ES-I3 (cell line): ENCODE data around the gene KIAA0825.

Source experiments
- H3K36me3 ChIP-seq: 2 replicates; pipeline ENCODE4 v1.6.1; 2013; ENCODE audit warnings: mild to moderate bottlenecking, low read length, control low read depth, moderate library complexity; ENCODE audit not compliant: insufficient read depth
- H3K4me1 ChIP-seq: 2 replicates; pipeline ENCODE4 v1.6.1; 2013; ENCODE audit warnings: mild to moderate bottlenecking, control low read depth, low read length; ENCODE audit not compliant: insufficient read depth
- H3K9ac ChIP-seq: 2 replicates; pipeline ENCODE4 v1.6.1; 2013; ENCODE audit warnings: low read depth, mild to moderate bottlenecking, low read length, moderate library complexity
- H3K9me3 ChIP-seq: 2 replicates; pipeline ENCODE4 v1.6.1; 2013; ENCODE audit warnings: mild to moderate bottlenecking, low read length, moderate library complexity; ENCODE audit not compliant: control insufficient read depth, insufficient read depth

Gene KIAA0825

GRCh38 chr5:94467346-94467953, 151.0 kb downstream of the KIAA0825 start:
- Histone ChIP-seq H3K4me1 (no peaks in the 10 kb centered on the region), H3K9me3 (no peaks in the 10 kb centered on the region), H3K9ac (no peak overlapping the region), H3K36me3 (no peaks in the 10 kb centered on the region)

- no peaks in the 10 kb centered on the region for H3K4me1 ChIP-seq
- H3K9me3 ChIP-seq = no peaks in the 10 kb centered on the region
- H3K36me3 ChIP-seq = no peaks in the 10 kb centered on the region
- H3K9ac ChIP-seq = no peak overlapping the region
These were observed 154.7 kb downstream of the KIAA0825 start for GRCh38 chr5:94463739-94464138.

DNA sequence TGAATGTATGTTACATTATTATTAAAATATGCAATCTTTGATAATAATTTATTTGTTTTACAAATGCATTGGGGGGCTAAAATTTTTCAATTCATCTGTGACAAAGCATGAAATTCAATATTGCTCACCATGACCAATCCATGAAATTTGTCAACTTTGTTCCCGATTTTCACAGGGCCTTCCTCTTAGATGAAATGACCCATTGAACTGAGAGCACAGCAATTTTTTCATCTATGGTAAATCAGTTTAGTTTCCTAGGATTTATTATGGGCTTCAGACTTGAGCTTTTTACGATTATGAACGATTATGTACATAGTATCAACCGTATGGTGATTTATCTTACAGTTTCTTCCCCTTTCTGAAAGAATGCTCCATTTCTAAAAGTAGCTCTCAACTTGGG, 157.3 kb downstream of the KIAA0825 start:
- no peaks in the 10 kb centered on the region for H3K4me1 ChIP-seq
- no peak overlapping the region for H3K9ac ChIP-seq
- H3K9me3 ChIP-seq = no peaks in the 10 kb centered on the region
- no peaks in the 10 kb centered on the region for H3K36me3 ChIP-seq

GRCh38 chr5:94459915-94460314, 158.5 kb downstream of the KIAA0825 start:
- Histone ChIP-seq H3K9ac (no peak overlapping the region), H3K9me3 (no peaks in the 10 kb centered on the region), H3K36me3 (no peaks in the 10 kb centered on the region), H3K4me1 (no peaks in the 10 kb centered on the region)

- no peaks in the 10 kb centered on the region for H3K9me3 ChIP-seq
- H3K4me1 ChIP-seq = no peaks in the 10 kb centered on the region
- H3K9ac ChIP-seq = no peak overlapping the region
- H3K36me3 ChIP-seq = no peaks in the 10 kb centered on the region
These were observed 160.6 kb downstream of the KIAA0825 start for GRCh38 chr5:94457788-94458187.

DNA sequence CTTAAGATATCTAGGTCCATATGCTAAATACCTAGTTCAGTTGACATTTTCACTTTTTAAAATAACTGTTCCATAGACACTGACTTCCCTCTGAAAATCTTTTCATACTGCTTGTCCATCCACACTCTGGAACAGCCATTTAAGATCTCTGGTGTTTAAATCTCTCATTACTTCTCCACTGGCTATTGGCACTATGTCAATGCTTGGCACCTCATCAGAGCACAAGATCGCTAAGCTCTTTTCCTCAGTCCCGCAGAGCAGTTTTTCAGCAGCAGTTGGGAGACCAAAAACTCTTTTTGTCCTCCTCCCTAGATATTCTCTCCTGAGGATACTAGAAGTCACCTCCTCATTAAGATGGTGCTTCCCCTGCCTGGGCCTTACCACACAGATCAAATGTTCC, 172.7 kb downstream of the KIAA0825 start:
- Histone ChIP-seq H3K36me3 (no peaks in the 10 kb centered on the region), H3K9ac (no peak overlapping the region), H3K9me3 (no peaks in the 10 kb centered on the region), H3K4me1 (peaks cover 8% of the 10 kb centered on the region; the same call in 1 of the 2 replicates)

GRCh38 chr5:94442991-94443390, 175.4 kb downstream of the KIAA0825 start:
- Histone ChIP-seq H3K4me1 (no peaks in the 10 kb centered on the region), H3K9me3 (no peaks in the 10 kb centered on the region), H3K36me3 (no peaks in the 10 kb centered on the region), H3K9ac (no peak overlapping the region)

DNA sequence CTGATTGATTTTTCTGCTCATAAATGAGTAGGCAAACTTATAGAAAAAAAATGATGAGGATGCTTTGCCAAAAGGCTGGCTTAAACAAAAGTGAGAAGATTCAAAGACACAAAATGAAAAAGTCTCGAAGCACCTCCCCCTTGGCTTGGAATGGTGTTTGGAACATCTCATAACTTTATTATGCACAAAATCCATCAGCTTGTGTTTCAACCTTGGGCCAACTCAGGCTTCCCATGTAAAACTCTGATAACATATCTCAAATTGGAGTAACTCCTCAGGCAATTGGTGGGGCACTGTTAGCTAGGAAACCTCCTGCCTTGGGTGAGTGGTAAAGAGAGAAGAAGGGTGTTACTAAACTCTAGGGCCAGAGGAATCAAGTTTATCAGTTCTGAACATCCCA, 176.3 kb downstream of the KIAA0825 start:
- H3K9ac ChIP-seq = no peak overlapping the region
- no peaks in the 10 kb centered on the region for H3K36me3 ChIP-seq
- no peaks in the 10 kb centered on the region for H3K9me3 ChIP-seq
- no peaks in the 10 kb centered on the region for H3K4me1 ChIP-seq

GRCh38 chr5:94440015-94440414, 178.4 kb downstream of the KIAA0825 start:
- no peaks in the 10 kb centered on the region for H3K9me3 ChIP-seq

DNA sequence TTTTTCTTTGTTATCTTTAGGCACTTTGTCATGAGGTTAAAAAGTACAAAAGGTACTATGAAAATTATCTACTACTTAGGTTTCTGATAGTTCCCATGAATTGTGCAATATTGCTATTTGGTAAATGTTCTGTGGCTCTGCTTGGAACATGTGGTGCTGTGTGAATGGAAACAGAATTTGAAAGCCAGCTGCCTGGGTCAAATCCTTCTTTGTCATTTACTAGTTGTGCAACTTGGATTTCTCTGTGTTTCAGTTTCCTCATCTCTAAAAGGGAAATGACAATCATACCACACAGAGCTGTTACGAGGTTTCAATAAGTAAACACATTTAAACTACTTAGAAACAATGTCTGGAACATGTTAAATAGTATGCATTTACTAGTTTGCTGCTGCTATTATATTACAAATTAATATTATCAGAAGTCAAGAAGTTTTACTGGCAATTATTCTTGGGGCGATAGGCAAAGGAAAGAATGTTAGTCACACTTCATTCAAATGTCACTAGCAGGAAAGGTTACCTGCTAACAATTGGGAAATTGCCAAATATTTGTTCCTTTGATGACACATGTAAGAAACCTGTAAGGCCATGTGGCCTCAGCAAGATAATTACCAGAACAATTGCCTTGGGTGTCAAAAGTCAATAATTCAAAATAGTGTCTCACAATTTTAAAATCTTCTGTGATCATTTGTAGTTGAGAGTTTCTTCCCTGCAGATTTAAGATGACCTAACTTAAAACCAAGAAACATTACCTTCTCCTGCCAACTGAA, 184.8 kb downstream of the KIAA0825 start:
- Histone ChIP-seq H3K9ac (no peak overlapping the region), H3K9me3 (no peaks in the 10 kb centered on the region), H3K36me3 (no peaks in the 10 kb centered on the region), H3K4me1 (peaks cover 7% of the 10 kb centered on the region; the same call in 1 of the 2 replicates)

More at GRCh38 chr5:94440015-94440414, 178.4 kb downstream of the KIAA0825 start:
- H3K9ac ChIP-seq = no peak overlapping the region
- H3K36me3 ChIP-seq = no peaks in the 10 kb centered on the region
- no peaks in the 10 kb centered on the region for H3K4me1 ChIP-seq

- no peaks in the 10 kb centered on the region for H3K36me3 ChIP-seq
- H3K9ac ChIP-seq = no peak overlapping the region
- no peaks in the 10 kb centered on the region for H3K9me3 ChIP-seq
- peaks cover 7% of the 10 kb centered on the region; the same call in 1 of the 2 replicates for H3K4me1 ChIP-seq
These were observed 185.9 kb downstream of the KIAA0825 start for GRCh38 chr5:94432499-94432898.

DNA sequence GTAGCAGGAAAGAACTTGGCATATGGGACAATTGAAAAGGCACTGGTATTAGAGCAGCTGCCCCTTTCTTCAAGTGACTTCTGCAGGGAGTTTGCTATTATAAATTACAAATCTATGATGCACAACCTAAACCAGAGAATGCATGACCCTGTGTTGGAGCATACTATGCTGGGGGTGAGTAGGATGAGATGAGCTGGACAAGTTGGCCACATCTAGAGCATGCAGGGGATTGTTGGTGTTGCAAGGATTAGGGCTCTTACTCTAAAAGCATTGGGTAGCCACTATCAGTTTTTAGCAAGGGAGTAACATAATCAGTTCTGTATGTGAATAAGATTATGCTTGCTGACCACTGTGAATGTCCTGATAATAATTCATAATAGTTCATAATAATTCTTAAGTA, 186.7 kb downstream of the KIAA0825 start:
- no peaks in the 10 kb centered on the region for H3K36me3 ChIP-seq
- H3K4me1 ChIP-seq = peaks cover 7% of the 10 kb centered on the region; the same call in 1 of the 2 replicates
- H3K9me3 ChIP-seq = no peaks in the 10 kb centered on the region
- no peak overlapping the region for H3K9ac ChIP-seq

- Histone ChIP-seq H3K4me1 (peaks cover 7% of the 10 kb centered on the region; the same call in 1 of the 2 replicates), H3K9me3 (no peaks in the 10 kb centered on the region), H3K36me3 (no peaks in the 10 kb centered on the region), H3K9ac (no peak overlapping the region)
These were observed 188.8 kb downstream of the KIAA0825 start for GRCh38 chr5:94429566-94429965.

DNA sequence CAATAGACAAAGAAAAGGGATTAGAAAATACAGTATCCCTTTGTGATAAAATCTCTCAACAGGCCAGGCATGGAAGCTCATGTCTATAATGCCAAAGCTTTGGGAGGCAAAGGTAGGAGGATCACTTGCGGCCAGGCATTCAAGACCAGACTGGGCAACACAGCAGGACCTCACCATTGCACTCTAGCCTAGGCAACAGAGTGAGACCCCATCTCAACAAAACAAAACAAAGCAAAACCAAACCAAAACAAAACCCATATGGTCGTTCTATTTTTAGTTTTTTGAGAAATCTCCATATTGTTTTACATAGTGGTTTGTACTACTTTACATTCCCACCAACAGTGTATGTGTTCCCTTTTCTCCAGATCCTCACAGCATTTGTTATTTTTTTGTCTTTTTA, 193.0 kb downstream of the KIAA0825 start:
- Histone ChIP-seq H3K9me3 (no peaks in the 10 kb centered on the region), H3K4me1 (peaks cover 10% of the 10 kb centered on the region; the same call in 1 of the 2 replicates), H3K36me3 (no peaks in the 10 kb centered on the region)

GRCh38 chr5:94423411-94423810, 195.0 kb downstream of the KIAA0825 start:
- no peak overlapping the region for H3K9ac ChIP-seq
- H3K4me1 ChIP-seq = peaks cover 10% of the 10 kb centered on the region; the same call in 1 of the 2 replicates
- H3K9me3 ChIP-seq = no peaks in the 10 kb centered on the region
- H3K36me3 ChIP-seq = no peaks in the 10 kb centered on the region

More for the DNA sequence above, 193.0 kb downstream of the KIAA0825 start:
- H3K9ac ChIP-seq = no peak overlapping the region
